Myocyte (in vitro differentiated cells): ENCODE measurements around the gene BMP6. TPM values are rescaled to one million over a fixed set of nuclear protein-coding genes. Genes with fewer than 3 reads are reported as not detected.

Experiments used
- DNase-seq: peaks from one replicate; pipeline ENCODE4 v3.0.0-alpha.2; 2012; ENCODE audit warnings: low read depth
- total RNA-seq: library from RNA; depleted of rRNA; stranded (reverse); fragments of >200 nt; gene quantifications from 2 replicates; pipeline ENCODE4 v1.2.3, GENCODE V29; 2014

The BMP6 gene
- total RNA-seq, 1 donor from 2014 or later, result 0.19 TPM

DNA sequence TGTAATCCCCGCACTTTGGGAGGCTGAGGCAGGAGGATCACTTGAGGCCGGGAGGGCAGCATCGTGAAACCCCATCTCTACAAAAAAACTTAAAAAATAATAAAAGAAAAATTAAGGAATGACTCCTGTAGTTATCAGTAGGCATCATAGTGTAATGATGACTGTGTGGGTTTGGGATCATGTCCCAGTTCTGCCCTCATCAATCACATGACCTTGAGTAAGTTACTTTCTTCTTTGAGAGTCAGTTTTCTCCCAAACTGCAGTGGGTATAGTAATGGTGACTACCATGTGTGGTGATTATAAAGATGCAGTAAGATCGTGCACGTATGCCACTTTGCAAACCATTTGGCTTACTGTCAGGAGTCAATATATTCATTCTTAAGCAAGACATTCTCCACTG is 95.5 kb downstream of the BMP6 start:
- DNase-seq, result no peak

- DNase-seq, result no peak
These were observed 97.7 kb downstream of the BMP6 start for GRCh38 chr6:7823552-7823951.

GRCh38 chr6:7825986-7826385 is 100.1 kb downstream of the BMP6 start:
- DNase-seq, result no peak

DNA sequence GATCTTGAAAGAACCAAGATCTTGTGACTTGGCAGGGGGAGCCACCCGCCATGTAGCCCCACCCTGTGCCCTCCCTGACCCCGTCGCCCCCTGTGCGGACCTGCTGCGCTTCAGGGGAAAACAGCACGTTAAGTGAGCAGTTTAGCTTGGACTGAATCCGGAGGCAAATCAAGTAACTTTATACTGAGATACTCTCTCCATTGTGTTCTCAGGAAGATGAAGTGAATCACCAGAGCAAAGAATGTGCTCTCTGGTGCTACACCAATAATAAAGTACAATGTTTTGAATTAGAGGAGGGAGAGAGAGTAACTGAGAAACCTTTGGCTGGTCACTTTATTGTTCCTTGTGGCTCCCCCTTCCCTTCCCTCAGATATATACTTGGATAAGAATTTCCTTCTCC is 101.2 kb downstream of the BMP6 start:
- DNase-seq, result no peak

DNA sequence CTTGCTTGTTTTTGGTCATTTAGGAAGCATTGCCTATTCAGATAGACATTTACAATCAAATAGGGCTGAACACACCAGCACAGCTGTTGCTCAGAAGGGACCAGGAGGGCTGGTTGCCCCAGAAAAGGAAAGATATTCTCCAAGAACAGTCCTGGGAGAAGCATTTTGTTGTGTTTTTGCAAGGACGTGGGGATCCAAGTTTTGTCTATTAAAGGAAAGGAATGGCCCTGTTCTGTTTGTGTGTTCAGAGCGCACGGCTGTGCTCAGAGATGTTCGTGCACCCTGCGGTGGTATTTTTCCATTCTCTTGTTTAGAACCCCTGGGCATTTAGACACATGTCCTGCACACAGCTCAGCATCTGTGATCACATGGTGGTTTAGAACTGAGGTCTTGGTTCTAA is 102.2 kb downstream of the BMP6 start:
- no peak for DNase-seq

- DNase-seq, result no peak
These were observed 107.2 kb downstream of the BMP6 start for GRCh38 chr6:7832904-7833750.

DNA sequence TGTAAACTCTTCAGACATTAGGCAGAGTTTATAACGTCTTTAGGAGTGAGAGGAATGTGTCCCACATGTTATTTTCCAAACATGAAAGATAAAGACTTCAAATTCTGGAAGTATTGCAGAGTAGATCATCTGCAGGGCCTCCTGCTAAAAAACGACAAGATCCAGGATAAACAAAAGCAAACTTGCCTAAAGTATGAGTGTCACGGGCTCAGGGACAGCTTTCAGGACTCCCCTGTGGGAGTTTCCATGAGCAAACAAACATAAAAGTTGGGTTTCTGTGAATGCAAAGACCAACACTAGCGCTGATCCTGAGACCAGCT is 107.8 kb downstream of the BMP6 start:
- DNase-seq, result no peak

DNA sequence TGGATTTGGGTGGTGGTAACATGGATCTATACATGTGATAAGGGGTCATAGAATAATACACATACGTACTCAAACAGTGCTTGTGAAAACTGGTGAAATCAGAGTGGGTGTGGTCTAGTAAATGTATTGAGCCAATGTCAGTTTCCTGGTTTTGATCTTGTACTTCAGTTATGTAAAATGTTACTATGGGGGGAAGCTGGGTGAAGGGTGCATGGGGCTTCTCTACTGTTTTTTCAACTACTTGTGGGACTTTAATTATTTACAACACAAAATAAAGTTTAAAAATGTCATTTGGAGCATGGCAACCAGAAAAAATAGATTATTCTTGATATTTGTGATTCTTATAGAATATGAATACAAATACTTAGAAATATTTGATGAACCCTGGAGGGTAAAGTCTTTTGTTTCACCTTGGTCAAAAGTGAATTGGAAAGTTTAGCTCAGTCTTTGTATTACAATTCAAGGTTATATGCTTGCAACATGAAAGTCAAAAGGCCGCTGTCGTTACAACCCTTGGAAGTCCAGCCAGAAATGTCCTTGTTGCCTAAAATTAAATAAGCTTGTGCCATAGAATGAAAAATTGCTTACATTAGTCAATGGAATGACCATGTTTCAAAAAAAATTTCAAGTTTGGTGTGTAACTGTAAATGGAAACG is 110.6 kb downstream of the BMP6 start:
- DNase-seq, result no peak

- DNase-seq, result no peak
These were observed 116.0 kb downstream of the BMP6 start for GRCh38 chr6:7841781-7842468.

DNA sequence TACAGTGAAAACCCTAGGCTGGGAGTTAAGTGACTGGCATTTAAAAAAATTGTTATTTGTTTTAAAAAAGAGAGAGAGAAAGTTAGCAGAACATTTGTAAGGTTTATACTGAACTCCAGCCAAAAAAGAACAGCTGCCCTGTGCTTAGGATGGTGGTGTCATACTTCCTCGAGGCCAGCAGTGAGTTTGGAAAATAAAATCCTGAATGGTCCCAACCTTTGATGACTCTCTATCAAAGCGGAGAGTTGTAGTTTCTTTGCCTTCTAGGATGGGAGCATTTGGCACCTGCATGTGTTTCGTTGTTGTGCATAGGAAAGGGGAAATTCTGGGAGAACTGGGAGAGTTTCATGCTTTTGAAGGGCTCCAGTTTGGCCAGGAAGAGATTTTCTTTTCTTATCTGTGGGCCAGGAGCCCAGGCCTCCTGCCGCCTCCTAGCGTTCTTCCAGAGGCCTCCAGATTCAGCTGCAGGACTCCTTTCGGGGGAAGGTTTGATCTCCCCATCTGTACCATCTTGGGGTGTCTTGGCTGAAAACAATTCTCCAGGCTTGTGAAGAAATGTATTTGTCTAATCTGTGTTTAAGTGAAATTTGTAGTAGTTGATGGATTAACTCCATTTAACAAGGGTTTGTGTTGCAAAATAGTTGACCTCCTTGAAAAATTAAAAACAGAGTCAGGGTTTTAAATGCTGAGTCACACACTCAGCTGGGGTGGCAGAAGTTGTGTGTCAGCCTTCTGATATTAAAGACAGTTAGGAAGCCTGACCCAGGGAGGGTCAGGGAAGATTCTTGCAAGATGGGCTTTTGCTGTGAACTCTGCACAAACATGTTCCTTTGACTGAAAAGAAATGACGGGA is 121.3 kb downstream of the BMP6 start:
- DNase-seq, result peak; percentile 73

GRCh38 chr6:7848229-7848628 is 122.3 kb downstream of the BMP6 start:
- no peak for DNase-seq

- no peak for DNase-seq
These were observed 125.9 kb downstream of the BMP6 start for GRCh38 chr6:7851780-7852179.

DNA sequence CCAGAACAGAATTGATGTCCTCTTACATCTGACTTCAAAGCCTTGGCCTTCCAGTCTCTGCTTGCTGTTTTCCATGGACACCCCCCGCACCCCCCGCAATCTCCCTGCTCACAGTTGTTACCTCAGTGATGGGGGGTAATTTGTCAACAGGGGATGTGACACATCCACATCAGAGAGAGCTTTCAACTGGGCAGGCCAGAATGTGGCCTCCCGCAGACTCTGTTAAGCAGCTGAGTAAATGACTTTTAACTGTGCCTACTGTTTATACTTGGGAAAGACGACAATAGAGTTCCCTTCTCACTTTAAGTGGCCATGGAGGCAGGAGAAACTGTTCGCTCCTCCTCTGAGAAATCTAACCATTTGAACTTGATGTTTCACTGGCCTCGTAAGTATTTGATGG is 133.7 kb downstream of the BMP6 start:
- no peak for DNase-seq

DNA sequence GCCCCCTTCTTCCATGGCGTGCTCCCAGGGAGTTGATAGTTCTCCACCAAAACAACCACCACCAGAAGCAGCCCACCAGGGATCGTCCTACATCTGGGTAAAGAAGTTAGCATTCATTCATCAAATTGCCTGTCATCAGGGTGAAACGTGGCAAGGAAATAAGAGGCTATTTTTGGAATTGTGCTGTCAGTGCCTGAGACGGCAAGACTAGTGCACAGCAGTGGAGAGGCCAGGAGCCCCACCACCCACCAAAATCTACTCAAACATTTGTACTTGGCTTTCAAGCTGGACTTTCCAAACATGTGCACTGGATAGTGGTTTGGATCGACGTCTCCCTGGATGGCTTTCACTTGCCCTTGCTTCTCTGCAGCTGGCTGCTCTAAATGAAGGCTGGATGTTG is 139.9 kb downstream of the BMP6 start:
- DNase-seq, result no peak

DNA sequence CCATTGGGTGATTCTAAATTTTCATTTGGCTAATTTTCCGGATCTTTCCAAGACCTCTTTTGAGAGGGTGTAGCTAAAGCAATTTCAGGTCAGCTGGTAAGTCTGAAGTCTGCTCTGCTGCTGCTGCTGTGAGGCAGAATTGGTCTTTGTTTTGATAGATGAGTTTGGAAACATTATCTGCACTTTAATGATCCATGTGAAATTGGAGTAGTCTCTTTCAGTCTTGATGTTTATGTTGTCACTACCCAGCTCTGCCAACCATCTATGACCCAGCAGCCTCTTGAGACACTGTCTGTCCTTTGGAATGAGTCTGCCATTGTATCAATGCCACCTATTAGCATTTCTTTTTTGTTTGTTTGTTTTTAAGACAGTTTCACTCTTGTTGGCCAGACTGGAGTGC is 140.6 kb downstream of the BMP6 start:
- DNase-seq, result no peak

DNA sequence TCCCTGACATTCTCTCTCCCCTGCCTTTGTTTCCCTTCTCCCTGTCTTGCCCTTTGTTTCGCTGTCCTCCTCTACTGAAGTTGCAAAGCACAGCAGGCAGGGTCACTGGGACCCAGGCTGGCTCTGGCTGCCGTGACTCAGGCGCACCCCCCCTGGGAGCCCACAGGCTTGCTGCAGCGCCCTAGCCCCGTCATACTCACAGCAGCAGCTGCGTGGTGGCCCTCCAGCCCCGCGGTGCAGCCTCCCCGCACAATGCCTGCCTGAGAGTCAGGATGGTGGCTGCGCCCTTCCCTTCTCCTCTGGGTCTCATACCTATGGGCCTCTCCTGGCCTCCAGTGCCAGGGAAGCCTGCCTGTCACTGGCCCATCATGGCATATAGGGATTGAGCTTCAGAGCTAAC is 143.0 kb downstream of the BMP6 start:
- DNase-seq, result no peak

DNA sequence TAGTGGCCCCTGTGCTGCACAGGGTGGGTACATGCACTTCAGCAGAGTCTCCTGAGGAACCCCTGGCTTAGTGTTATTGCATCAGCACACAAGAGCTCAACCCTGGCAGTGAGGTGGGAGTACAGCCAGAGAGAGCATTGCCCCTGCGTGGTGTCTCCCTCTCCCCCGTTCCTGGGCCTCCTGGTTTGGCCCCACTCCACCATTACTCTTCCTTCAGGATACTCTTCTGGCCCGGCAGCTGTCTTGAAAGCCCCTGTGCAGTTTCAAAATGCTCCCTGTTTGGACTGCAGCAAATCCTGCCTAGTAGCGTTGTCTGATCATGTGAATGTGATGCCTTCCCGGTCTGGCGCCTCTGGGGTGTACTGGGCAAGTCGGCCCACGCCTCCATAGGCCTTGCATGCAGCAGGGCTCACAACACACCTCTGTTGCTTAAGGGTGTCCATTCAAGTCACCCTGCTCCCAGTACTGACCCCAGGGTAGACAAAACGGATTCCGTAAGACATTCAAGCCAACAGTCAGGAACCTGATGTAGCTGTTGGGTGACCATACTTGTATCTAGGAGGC is 152.6 kb downstream of the BMP6 start:
- DNase-seq, result no peak

- DNase-seq, result no peak
These were observed 153.1 kb downstream of the BMP6 start for GRCh38 chr6:7879043-7879442.

GRCh38 chr6:7879579-7879978 is 153.7 kb downstream of the BMP6 start:
- no peak for DNase-seq

DNA sequence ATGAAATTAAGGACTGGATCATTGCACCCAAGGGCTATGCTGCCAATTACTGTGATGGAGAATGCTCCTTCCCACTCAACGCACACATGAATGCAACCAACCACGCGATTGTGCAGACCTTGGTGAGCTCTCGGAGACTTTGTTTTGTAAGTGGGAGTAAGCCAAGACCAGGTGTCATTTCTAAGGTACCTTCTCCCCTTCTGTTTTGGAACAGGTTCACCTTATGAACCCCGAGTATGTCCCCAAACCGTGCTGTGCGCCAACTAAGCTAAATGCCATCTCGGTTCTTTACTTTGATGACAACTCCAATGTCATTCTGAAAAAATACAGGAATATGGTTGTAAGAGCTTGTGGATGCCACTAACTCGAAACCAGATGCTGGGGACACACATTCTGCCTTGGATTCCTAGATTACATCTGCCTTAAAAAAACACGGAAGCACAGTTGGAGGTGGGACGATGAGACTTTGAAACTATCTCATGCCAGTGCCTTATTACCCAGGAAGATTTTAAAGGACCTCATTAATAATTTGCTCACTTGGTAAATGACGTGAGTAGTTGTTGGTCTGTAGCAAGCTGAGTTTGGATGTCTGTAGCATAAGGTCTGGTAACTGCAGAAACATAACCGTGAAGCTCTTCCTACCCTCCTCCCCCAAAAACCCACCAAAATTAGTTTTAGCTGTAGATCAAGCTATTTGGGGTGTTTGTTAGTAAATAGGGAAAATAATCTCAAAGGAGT is 154.2 kb downstream of the BMP6 start:
- DNase-seq, result no peak

GRCh38 chr6:7880718-7881107 is 154.8 kb downstream of the BMP6 start:
- DNase-seq, result no peak
